ENCODE measurements around the gene DDR1. TPM values are rescaled to one million over a fixed set of nuclear protein-coding genes. Genes with fewer than 3 reads are reported as not detected.

DDR1 gene
- total RNA-seq, 4 donors from 2014 or later: 149 to 322 (median 230) TPM

DNA sequence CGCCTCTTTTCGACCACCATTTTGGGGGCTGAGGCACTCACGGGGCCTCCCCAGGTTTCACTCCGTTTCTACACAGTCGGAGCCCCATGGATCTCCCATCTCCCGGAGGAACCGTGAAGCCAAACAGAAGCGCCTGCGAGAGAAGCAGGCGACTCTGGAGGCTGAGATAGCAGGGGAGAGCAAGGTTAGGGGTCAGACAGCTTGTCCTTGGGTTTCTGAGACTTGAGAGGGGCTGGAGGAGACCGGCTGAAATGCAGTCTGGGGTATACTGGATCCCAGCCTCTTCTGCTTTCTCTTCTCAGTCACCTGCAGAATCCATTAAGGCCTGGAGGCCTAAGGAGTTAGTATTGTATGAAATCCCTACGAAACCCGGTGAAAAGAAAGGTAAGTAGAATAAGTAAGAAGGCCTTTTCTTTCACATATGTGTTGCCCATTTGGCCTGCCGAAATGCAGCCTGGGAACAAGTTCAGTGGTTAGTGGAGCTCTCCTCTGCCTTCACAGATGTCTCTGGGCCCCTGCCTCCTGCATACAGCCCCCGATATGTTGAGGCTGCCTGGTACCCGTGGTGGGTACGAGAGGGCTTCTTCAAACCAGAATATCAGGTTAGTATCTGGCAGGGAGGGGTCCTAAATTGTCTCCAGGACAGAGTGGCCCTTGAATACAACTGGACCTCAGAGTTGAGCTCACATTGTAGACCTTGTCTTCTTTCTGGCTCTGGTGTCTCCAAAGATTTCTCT lies 30.7 kb downstream of the DDR1 start:
- no peak for DNase-seq
- Histone ChIP-seq H3K4me3 (peak overlapping the region; percentile 44 to 74 (median 57)), H3K9me3 (no peaks in the 10 kb centered on the region), H3K4me1 (peaks cover 9 to 24% (median 17%) of the 10 kb centered on the region in 4 donors), H3K27me3 (no peaks in the 10 kb centered on the region), H3K27ac (peak overlapping the region; percentile 92 to 94 (median 94)), H3K36me3 (peaks cover 0 to 9% (median under 1%) of the 10 kb centered on the region in 4 donors)
- intact Hi-C loops (cut with DNase I; ENCODE audit: low total_unique reads): loop anchor here (5.0 kb wide), 1 partner anchor 152 kb away; no protein-coding TSS in a partner anchor
- 26 to 43% methylated on average over 6 to 17 of the region's 17 CpGs for WGBS, 2 donors (ENCODE audit: low coverage in 1 of 2)
- TF ChIP-seq POLR2AphosphoS5 (IDR thresholded peaks at IDR 0.05): no peak
- TF ChIP-seq, protein P1, sequence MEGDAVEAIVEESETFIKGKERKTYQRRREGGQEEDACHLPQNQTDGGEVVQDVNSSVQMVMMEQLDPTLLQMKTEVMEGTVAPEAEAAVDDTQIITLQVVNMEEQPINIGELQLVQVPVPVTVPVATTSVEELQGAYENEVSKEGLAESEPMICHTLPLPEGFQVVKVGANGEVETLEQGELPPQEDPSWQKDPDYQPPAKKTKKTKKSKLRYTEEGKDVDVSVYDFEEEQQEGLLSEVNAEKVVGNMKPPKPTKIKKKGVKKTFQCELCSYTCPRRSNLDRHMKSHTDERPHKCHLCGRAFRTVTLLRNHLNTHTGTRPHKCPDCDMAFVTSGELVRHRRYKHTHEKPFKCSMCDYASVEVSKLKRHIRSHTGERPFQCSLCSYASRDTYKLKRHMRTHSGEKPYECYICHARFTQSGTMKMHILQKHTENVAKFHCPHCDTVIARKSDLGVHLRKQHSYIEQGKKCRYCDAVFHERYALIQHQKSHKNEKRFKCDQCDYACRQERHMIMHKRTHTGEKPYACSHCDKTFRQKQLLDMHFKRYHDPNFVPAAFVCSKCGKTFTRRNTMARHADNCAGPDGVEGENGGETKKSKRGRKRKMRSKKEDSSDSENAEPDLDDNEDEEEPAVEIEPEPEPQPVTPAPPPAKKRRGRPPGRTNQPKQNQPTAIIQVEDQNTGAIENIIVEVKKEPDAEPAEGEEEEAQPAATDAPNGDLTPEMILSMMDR (IDR thresholded peaks at IDR 0.05): no peak
- no peak for TF ChIP-seq POLR2A (IDR thresholded peaks at IDR 0.05)
- TF ChIP-seq EP300 (IDR thresholded peaks at IDR 0.05; ENCODE audit: low read depth): no peak
- in situ Hi-C loops (cut with MboI; ENCODE audit: low pct_ligation_motif_present in 1 of 4, low pct_unique_long_range_greater_than_20kb in 1 of 4, low sequenced_read_pairs in 3 of 4): loop anchor here in 3 of 4 donors (5.0 to 10.0 kb wide), 2 partner anchors 160 to 162 kb away; no protein-coding TSS in a partner anchor

DNA sequence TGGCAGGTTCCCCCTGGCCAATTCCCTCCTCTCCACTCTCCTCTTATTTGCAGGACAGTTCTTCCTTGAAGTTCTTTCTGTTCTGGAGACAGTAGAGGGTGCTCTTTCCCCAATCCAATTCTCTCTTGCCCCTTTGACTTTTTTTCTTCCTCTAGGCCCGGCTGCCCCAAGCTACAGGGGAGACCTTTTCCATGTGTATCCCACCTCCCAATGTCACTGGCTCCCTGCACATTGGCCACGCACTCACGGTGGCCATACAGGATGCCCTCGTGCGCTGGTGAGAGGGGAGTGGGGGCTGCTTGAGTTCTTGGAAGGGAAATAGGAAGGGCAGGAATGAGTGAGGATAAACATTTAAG lies 31.2 kb downstream of the DDR1 start:
- Histone ChIP-seq H3K36me3 (peaks cover 0 to 15% (median 3%) of the 10 kb centered on the region in 4 donors), H3K27ac (peak overlapping the region; percentile 92 to 94 (median 94))
- in situ Hi-C loops (cut with MboI; ENCODE audit: low pct_ligation_motif_present in 1 of 4, low pct_unique_long_range_greater_than_20kb in 1 of 4, low sequenced_read_pairs in 3 of 4): loop anchor here in 3 of 4 donors (5.0 to 10.0 kb wide), 2 partner anchors 159 to 162 kb away; no protein-coding TSS in a partner anchor

DNA sequence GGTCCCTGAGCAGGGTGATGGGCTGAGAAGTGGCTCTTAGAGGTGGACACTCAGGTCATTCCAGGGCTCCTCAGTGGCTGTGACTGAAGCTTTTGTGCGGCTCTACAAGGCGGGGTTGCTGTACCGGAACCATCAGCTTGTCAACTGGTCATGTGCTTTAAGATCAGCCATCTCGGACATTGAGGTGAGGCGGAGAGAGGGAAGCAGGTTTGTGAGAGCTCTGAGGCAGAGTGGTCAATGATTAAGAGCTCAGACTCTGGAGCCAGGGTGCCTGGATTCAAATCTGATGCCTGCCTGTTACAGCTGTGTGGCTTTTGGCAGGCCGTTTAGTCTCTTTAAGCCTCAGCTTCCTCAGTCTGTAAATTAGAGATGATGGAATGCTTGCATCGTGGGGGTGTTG lies 32.7 kb downstream of the DDR1 start:
- peaks cover 0 to 26% (median 9%) of the 10 kb centered on the region in 4 donors for H3K36me3 ChIP-seq
- no peaks in the 10 kb centered on the region for H3K27me3 ChIP-seq
- peaks cover 9 to 24% (median 17%) of the 10 kb centered on the region in 4 donors for H3K4me1 ChIP-seq
- 89 to 100% methylated on average over 3 to 7 of the region's 7 CpGs for WGBS, 2 donors (ENCODE audit: low coverage in 1 of 2)
- no peak overlapping the region for H3K27ac ChIP-seq
- no peak for TF ChIP-seq POLR2AphosphoS5 (IDR thresholded peaks at IDR 0.05)
- no peak overlapping the region for H3K4me3 ChIP-seq
- H3K9me3 ChIP-seq: no peaks in the 10 kb centered on the region
- no peak for DNase-seq
- in situ Hi-C loops (cut with MboI; ENCODE audit: low pct_ligation_motif_present in 1 of 4, low pct_unique_long_range_greater_than_20kb in 1 of 4, low sequenced_read_pairs in 3 of 4) (loop anchor here in 3 of 4 donors (5.0 to 10.0 kb wide), 2 partner anchors 158 to 160 kb away; no protein-coding TSS in a partner anchor), intact Hi-C loops (cut with DNase I; ENCODE audit: low total_unique reads) (loop anchor here (5.0 kb wide), 1 partner anchor 150 kb away; no protein-coding TSS in a partner anchor)

More for the DNA sequence above, 31.2 kb downstream of the DDR1 start:
- H3K27me3 ChIP-seq: no peaks in the 10 kb centered on the region
- intact Hi-C loops (cut with DNase I; ENCODE audit: low total_unique reads): loop anchor here (5.0 kb wide), 1 partner anchor 152 kb away; no protein-coding TSS in a partner anchor
- H3K4me1 ChIP-seq: peaks cover 9 to 24% (median 17%) of the 10 kb centered on the region in 4 donors
- H3K4me3 ChIP-seq: no peak overlapping the region
- TF ChIP-seq, protein P1 (IDR thresholded peaks at IDR 0.05): peak; percentile 55 to 72 (median 56)
- TF ChIP-seq POLR2A (IDR thresholded peaks at IDR 0.05): no peak
- no peaks in the 10 kb centered on the region for H3K9me3 ChIP-seq
- DNase-seq: no peak
- 33% methylated on average over 5 of the region's 5 CpGs; no CpG with 5 or more reads in 1 of the 2 donors for WGBS, 2 donors (ENCODE audit: low coverage in 1 of 2)

DNA sequence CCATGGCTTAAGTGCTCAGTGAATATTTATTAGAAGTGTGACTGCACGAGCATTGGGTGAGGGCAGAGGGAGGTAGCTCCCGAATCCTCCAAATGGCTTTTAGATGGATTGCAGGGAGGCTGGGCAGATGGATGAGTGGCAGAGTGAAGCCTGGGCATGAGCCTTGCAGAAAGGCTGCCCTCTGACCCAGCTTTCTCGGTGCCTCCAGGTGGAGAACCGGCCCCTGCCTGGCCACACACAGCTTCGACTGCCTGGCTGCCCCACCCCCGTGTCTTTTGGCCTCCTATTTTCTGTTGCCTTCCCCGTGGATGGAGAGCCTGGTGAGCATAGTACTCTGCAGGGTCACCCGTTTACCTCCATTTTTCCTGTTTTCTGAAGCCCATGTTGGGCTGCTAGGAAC lies 33.2 kb downstream of the DDR1 start:
- TF ChIP-seq, protein P1 (IDR thresholded peaks at IDR 0.05): no peak
- TF ChIP-seq POLR2AphosphoS5 (IDR thresholded peaks at IDR 0.05): no peak
- TF ChIP-seq POLR2A (IDR thresholded peaks at IDR 0.05): no peak
- no peak for TF ChIP-seq EP300 (IDR thresholded peaks at IDR 0.05; ENCODE audit: low read depth)

More for the DNA sequence above, 33.2 kb downstream of the DDR1 start:
- in situ Hi-C loops (cut with MboI; ENCODE audit: low pct_ligation_motif_present in 1 of 4, low pct_unique_long_range_greater_than_20kb in 1 of 4, low sequenced_read_pairs in 3 of 4) (loop anchor here in 3 of 4 donors (5.0 to 10.0 kb wide), 2 partner anchors 157 to 160 kb away; no protein-coding TSS in a partner anchor), intact Hi-C loops (cut with DNase I; ENCODE audit: low total_unique reads) (loop anchor here (5.0 kb wide), 1 partner anchor 150 kb away; no protein-coding TSS in a partner anchor)
- WGBS, 2 donors (ENCODE audit: low coverage in 1 of 2): 94% methylated on average over 8 of the region's 8 CpGs; no CpG with 5 or more reads in 1 of the 2 donors
- no peak for DNase-seq
- peaks cover 9 to 24% (median 17%) of the 10 kb centered on the region in 4 donors for H3K4me1 ChIP-seq
- no peaks in the 10 kb centered on the region for H3K9me3 ChIP-seq
- no peak overlapping the region for H3K4me3 ChIP-seq
- peaks cover 0 to 26% (median 11%) of the 10 kb centered on the region in 4 donors for H3K36me3 ChIP-seq
- H3K27ac ChIP-seq: no peak overlapping the region
- H3K27me3 ChIP-seq: no peaks in the 10 kb centered on the region
